ENCODE measurements around the gene SPATA6. TPM values are rescaled to one million over a fixed set of nuclear protein-coding genes. Genes with fewer than 3 reads are reported as not detected.
"Not testable (repeated sequence)": the region's sequence is repeated elsewhere in the genome, so short reads cannot be mapped to it uniquely, and the experiment has no call there.

SPATA6 gene
- 0.91 and 1.0 TPM in 2 replicates for total RNA-seq

- intact Hi-C loops (cut with micrococcal nuclease) = loop anchor here (2.0 kb wide), 1 partner anchor 1035 kb away; no protein-coding TSS in a partner anchor
Observed at GRCh38 chr1:48471691-48472576, at the start of gene SPATA6. Gene SPATA6, minus strand, starts transcription at chr1:48472204. Its CDS starts 196 bp downstream, at chr1:48472008.

GRCh38 chr1:48519896-48520295 lies 47.9 kb upstream of the SPATA6 start:
- H3K36me3 Mint-ChIP-seq (ENCODE audit: low read depth); H3K4me1 Mint-ChIP-seq (ENCODE audit: low read depth); H3K27ac Mint-ChIP-seq; intact Hi-C loops (cut with micrococcal nuclease); H3K4me3 Mint-ChIP-seq; DNase-seq (ENCODE audit: low spot score); H3K27me3 Mint-ChIP-seq (ENCODE audit: insufficient read depth); H3K9me3 Mint-ChIP-seq: not testable (repeated sequence)

More at GRCh38 chr1:48471691-48472576, at the start of gene SPATA6:
- H3K4me1 Mint-ChIP-seq (ENCODE audit: low read depth) = peaks cover 12% of the 10 kb centered on the region
- H3K4me3 Mint-ChIP-seq = peak within 1 kb of the TSS; percentile 85
- H3K27ac Mint-ChIP-seq = peak within 1 kb of the TSS; percentile 40
- DNase-seq (ENCODE audit: low spot score) = peak; percentile 89
- H3K9me3 Mint-ChIP-seq = peaks cover 9% of the 10 kb centered on the region
- no peaks in the 10 kb centered on the region for H3K36me3 Mint-ChIP-seq (ENCODE audit: low read depth)
- H3K27me3 Mint-ChIP-seq (ENCODE audit: insufficient read depth) = peaks cover 36% of the 10 kb centered on the region

- Mint-ChIP-seq H3K36me3 (ENCODE audit: low read depth) (no peaks in the 10 kb centered on the region), H3K9me3 (no peaks in the 10 kb centered on the region), H3K27ac (no peak overlapping the region), H3K27me3 (ENCODE audit: insufficient read depth) (peaks cover 3% of the 10 kb centered on the region), H3K4me3 (no peak overlapping the region), H3K4me1 (ENCODE audit: low read depth) (no peaks in the 10 kb centered on the region)
- no peak for DNase-seq (ENCODE audit: low spot score)
- intact Hi-C loops (cut with micrococcal nuclease) = no loop called here
Observed at GRCh38 chr1:48506870-48507269, 34.9 kb upstream of the SPATA6 start.

- H3K9me3 Mint-ChIP-seq = no peaks in the 10 kb centered on the region
- no peak for DNase-seq (ENCODE audit: low spot score)
- H3K4me1 Mint-ChIP-seq (ENCODE audit: low read depth) = peaks cover 6% of the 10 kb centered on the region
- H3K27ac Mint-ChIP-seq = no peak overlapping the region
- no peaks in the 10 kb centered on the region for H3K27me3 Mint-ChIP-seq (ENCODE audit: insufficient read depth)
- no peaks in the 10 kb centered on the region for H3K36me3 Mint-ChIP-seq (ENCODE audit: low read depth)
- H3K4me3 Mint-ChIP-seq = no peak overlapping the region
- intact Hi-C loops (cut with micrococcal nuclease) = no loop called here
Observed at GRCh38 chr1:48500541-48501450, 28.8 kb upstream of the SPATA6 start.

GRCh38 chr1:48499211-48499735 lies 27.3 kb upstream of the SPATA6 start:
- intact Hi-C loops (cut with micrococcal nuclease) = no loop called here
- Mint-ChIP-seq H3K4me1 (ENCODE audit: low read depth) (peaks cover 6% of the 10 kb centered on the region), H3K27ac (no peak overlapping the region), H3K4me3 (no peak overlapping the region), H3K36me3 (ENCODE audit: low read depth) (no peaks in the 10 kb centered on the region), H3K27me3 (ENCODE audit: insufficient read depth) (no peaks in the 10 kb centered on the region), H3K9me3 (no peaks in the 10 kb centered on the region)
- DNase-seq (ENCODE audit: low spot score) = no peak

GRCh38 chr1:48498096-48498791 lies 26.2 kb upstream of the SPATA6 start:
- H3K27me3 Mint-ChIP-seq (ENCODE audit: insufficient read depth) = peaks cover 2% of the 10 kb centered on the region
- peak; percentile 32 for DNase-seq (ENCODE audit: low spot score)
- no peaks in the 10 kb centered on the region for H3K36me3 Mint-ChIP-seq (ENCODE audit: low read depth)
- H3K27ac Mint-ChIP-seq = no peak overlapping the region
- intact Hi-C loops (cut with micrococcal nuclease) = loop anchor here (1.0 kb wide), 1 partner anchor 389 kb away; no protein-coding TSS in a partner anchor
- no peaks in the 10 kb centered on the region for H3K9me3 Mint-ChIP-seq
- peaks cover 6% of the 10 kb centered on the region for H3K4me1 Mint-ChIP-seq (ENCODE audit: low read depth)
- H3K4me3 Mint-ChIP-seq = no peak overlapping the region

- H3K27ac Mint-ChIP-seq = no peak overlapping the region
- no peak for DNase-seq (ENCODE audit: low spot score)
- H3K4me1 Mint-ChIP-seq (ENCODE audit: low read depth) = peaks cover 6% of the 10 kb centered on the region
- no peaks in the 10 kb centered on the region for H3K36me3 Mint-ChIP-seq (ENCODE audit: low read depth)
- H3K9me3 Mint-ChIP-seq = no peaks in the 10 kb centered on the region
- peaks cover 2% of the 10 kb centered on the region for H3K27me3 Mint-ChIP-seq (ENCODE audit: insufficient read depth)
- H3K4me3 Mint-ChIP-seq = no peak overlapping the region
- intact Hi-C loops (cut with micrococcal nuclease) = no loop called here
Observed at GRCh38 chr1:48495911-48496310, 23.9 kb upstream of the SPATA6 start.

- peaks cover 2% of the 10 kb centered on the region for H3K27me3 Mint-ChIP-seq (ENCODE audit: insufficient read depth)
- peaks cover 6% of the 10 kb centered on the region for H3K4me1 Mint-ChIP-seq (ENCODE audit: low read depth)
- no peak overlapping the region for H3K4me3 Mint-ChIP-seq
- H3K27ac Mint-ChIP-seq = no peak overlapping the region
- intact Hi-C loops (cut with micrococcal nuclease) = no loop called here
- H3K36me3 Mint-ChIP-seq (ENCODE audit: low read depth) = no peaks in the 10 kb centered on the region
- DNase-seq (ENCODE audit: low spot score) = no peak
- H3K9me3 Mint-ChIP-seq = no peaks in the 10 kb centered on the region
Observed at GRCh38 chr1:48495166-48495565, 23.2 kb upstream of the SPATA6 start.

- H3K9me3 Mint-ChIP-seq = no peaks in the 10 kb centered on the region
- no peak for DNase-seq (ENCODE audit: low spot score)
- H3K4me3 Mint-ChIP-seq = no peak overlapping the region
- peaks cover 2% of the 10 kb centered on the region for H3K27me3 Mint-ChIP-seq (ENCODE audit: insufficient read depth)
- intact Hi-C loops (cut with micrococcal nuclease) = no loop called here
- H3K36me3 Mint-ChIP-seq (ENCODE audit: low read depth) = no peaks in the 10 kb centered on the region
- H3K27ac Mint-ChIP-seq = no peak overlapping the region
- H3K4me1 Mint-ChIP-seq (ENCODE audit: low read depth) = peaks cover 6% of the 10 kb centered on the region
Observed at GRCh38 chr1:48493970-48494769, 22.2 kb upstream of the SPATA6 start.

GRCh38 chr1:48493041-48493440 lies 21.0 kb upstream of the SPATA6 start:
- no peak for DNase-seq (ENCODE audit: low spot score)
- H3K4me3 Mint-ChIP-seq = no peak overlapping the region
- intact Hi-C loops (cut with micrococcal nuclease) = no loop called here
- H3K36me3 Mint-ChIP-seq (ENCODE audit: low read depth) = no peaks in the 10 kb centered on the region
- peaks cover 2% of the 10 kb centered on the region for H3K27me3 Mint-ChIP-seq (ENCODE audit: insufficient read depth)
- no peak overlapping the region for H3K27ac Mint-ChIP-seq
- no peaks in the 10 kb centered on the region for H3K4me1 Mint-ChIP-seq (ENCODE audit: low read depth)
- H3K9me3 Mint-ChIP-seq = no peaks in the 10 kb centered on the region

GRCh38 chr1:48492392-48492791 lies 20.4 kb upstream of the SPATA6 start:
- Mint-ChIP-seq H3K9me3 (no peaks in the 10 kb centered on the region), H3K27me3 (ENCODE audit: insufficient read depth) (peaks cover 2% of the 10 kb centered on the region), H3K27ac (no peak overlapping the region), H3K4me3 (no peak overlapping the region), H3K36me3 (ENCODE audit: low read depth) (no peaks in the 10 kb centered on the region), H3K4me1 (ENCODE audit: low read depth) (no peaks in the 10 kb centered on the region)
- intact Hi-C loops (cut with micrococcal nuclease) = no loop called here
- DNase-seq (ENCODE audit: low spot score) = no peak

- Mint-ChIP-seq H3K27me3 (ENCODE audit: insufficient read depth) (peaks cover under 1% of the 10 kb centered on the region), H3K4me1 (ENCODE audit: low read depth) (no peaks in the 10 kb centered on the region), H3K27ac (no peak overlapping the region), H3K9me3 (no peaks in the 10 kb centered on the region), H3K4me3 (no peak overlapping the region), H3K36me3 (ENCODE audit: low read depth) (no peaks in the 10 kb centered on the region)
- no peak for DNase-seq (ENCODE audit: low spot score)
- intact Hi-C loops (cut with micrococcal nuclease) = no loop called here
Observed at GRCh38 chr1:48488721-48489120, 16.7 kb upstream of the SPATA6 start.

Measured in activated T-helper 1 cell treated with anti-CD3 and anti-CD28 coated beads, Interleukin-12 subunit alpha, Interleukin-12 subunit beta, Interleukin-2, Interleukin-4 antibody, amounts not matched to agents 30 ng/mL and 10 ng/mL and 1 ng/mL, durations not matched to agents 14 hours and 24 hours and 36 hours (primary cell).